NT2/D1 (cell line): ENCODE measurements around the gene EHBP1L1.

ENCODE experiments used
- DNase-seq: peaks from one replicate; pipeline ENCODE4 v3.0.0-alpha.2; 2011; ENCODE audit warnings: low read depth, low spot score
- H3K27me3 ChIP-seq: 2 replicates; pipeline ENCODE4 v1.6.0; 2011; ENCODE audit warnings: mild to moderate bottlenecking; ENCODE audit not compliant: insufficient read length, insufficient read depth
- H3K36me3 ChIP-seq: 2 replicates; pipeline ENCODE4 v1.6.1; 2011; ENCODE audit warnings: mild to moderate bottlenecking, low read length, mixed read lengths; ENCODE audit not compliant: insufficient read depth, insufficient read length
- H3K4me1 ChIP-seq: 2 replicates; pipeline ENCODE4 v1.5.1; 2011; ENCODE audit not compliant: insufficient read depth, insufficient read length
- H3K4me3 ChIP-seq: 2 replicates; pipeline ENCODE4 v1.5.1; 2011; ENCODE audit warnings: low read depth; ENCODE audit not compliant: insufficient read length
- H3K9ac ChIP-seq: 2 replicates; pipeline ENCODE4 v1.6.0; 2011; ENCODE audit warnings: low read depth; ENCODE audit not compliant: insufficient read length
- H3K9me3 ChIP-seq: 2 replicates; pipeline ENCODE4 v1.5.1; 2011; ENCODE audit warnings: mild to moderate bottlenecking, low read length; ENCODE audit not compliant: insufficient read depth
- SUZ12 ChIP-seq: IDR thresholded peaks from 2 replicates; pipeline ENCODE4 v1.6.1; 2011; ENCODE audit not compliant: insufficient read length, insufficient read depth; ENCODE audit errors: extremely low read depth
- YY1 ChIP-seq: IDR thresholded peaks from 2 replicates; pipeline ENCODE4 v1.6.1; 2011; ENCODE audit not compliant: insufficient read length, insufficient read depth
- ZNF274 ChIP-seq: IDR thresholded peaks from 2 replicates; pipeline ENCODE4 v1.6.1; 2011; ENCODE audit warnings: mild to moderate bottlenecking, low read depth, low read length

Gene EHBP1L1

DNA sequence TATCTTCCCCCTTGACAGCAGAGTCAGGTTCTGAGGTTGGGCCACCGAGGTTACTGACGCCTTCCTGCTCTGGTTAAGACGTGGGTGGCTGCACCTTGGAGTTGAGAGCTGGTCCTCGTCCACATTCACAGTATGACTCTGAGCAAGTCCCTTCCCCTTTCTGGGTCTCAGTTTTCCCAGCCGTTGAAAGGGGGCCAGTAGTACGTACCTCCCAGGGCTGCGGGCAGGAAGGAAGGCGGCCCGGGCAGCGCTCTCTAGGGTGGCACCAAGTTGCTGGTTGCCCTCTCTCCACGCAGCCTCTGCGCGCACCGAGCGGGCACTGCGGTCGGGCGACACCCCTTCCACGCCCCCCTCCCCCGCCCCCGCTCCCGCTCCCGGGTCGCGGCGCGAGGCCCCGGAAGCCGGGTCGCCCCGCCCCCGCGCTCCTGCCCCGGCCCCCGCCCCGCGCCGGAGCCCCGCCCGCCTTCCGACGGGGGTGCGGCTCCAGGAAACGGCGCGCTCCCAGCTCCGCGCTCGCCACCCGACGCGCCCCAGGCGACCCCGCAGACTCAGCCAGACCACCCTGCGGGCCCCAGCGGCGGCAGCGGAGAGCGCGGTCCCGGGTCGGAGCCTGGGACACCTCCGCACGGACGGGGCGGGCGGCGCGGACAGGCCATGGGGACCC lies at the start of gene EHBP1L1:
Gene EHBP1L1 (plus strand): TSS at position 486 of the 664 bp plus-strand sequence. CDS start 250 bp downstream, outside the sequence.
- Histone ChIP-seq H3K36me3 (peaks cover 40% of the 10 kb centered on the region), H3K9me3 (no peaks in the 10 kb centered on the region), H3K9ac (peak within 1 kb of the TSS; percentile 83), H3K4me1 (peaks cover 44% of the 10 kb centered on the region), H3K4me3 (peak within 1 kb of the TSS; percentile 56), H3K27me3 (peaks cover 20% of the 10 kb centered on the region)
- no peak for TF ChIP-seq SUZ12
- TF ChIP-seq YY1, result no peak
- TF ChIP-seq ZNF274, result no peak
- DNase-seq, result no peak

DNA sequence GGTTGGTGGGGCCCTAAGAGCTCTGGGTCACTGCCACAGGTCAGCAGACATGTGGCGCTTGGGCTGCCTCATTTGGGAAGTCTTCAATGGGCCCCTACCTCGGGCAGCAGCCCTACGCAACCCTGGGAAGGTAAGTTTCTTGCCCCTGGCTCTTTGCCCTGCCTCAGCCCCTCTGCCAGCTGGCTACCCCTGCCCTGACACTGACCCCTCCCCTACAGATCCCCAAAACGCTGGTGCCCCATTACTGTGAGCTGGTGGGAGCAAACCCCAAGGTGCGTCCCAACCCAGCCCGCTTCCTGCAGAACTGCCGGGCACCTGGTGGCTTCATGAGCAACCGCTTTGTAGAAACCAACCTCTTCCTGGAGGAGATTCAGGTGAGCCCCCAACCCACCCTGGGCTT lies 49.1 kb upstream of the EHBP1L1 start:
- H3K9ac ChIP-seq, result no peak overlapping the region
- H3K4me3 ChIP-seq, result no peak overlapping the region
- peaks cover 4% of the 10 kb centered on the region for H3K27me3 ChIP-seq
- TF ChIP-seq SUZ12 (no peak), ZNF274 (no peak), YY1 (no peak)
- H3K4me1 ChIP-seq, result peaks cover 20% of the 10 kb centered on the region
- H3K9me3 ChIP-seq, result no peaks in the 10 kb centered on the region
- no peak for DNase-seq
- H3K36me3 ChIP-seq, result peaks cover 56% of the 10 kb centered on the region

DNA sequence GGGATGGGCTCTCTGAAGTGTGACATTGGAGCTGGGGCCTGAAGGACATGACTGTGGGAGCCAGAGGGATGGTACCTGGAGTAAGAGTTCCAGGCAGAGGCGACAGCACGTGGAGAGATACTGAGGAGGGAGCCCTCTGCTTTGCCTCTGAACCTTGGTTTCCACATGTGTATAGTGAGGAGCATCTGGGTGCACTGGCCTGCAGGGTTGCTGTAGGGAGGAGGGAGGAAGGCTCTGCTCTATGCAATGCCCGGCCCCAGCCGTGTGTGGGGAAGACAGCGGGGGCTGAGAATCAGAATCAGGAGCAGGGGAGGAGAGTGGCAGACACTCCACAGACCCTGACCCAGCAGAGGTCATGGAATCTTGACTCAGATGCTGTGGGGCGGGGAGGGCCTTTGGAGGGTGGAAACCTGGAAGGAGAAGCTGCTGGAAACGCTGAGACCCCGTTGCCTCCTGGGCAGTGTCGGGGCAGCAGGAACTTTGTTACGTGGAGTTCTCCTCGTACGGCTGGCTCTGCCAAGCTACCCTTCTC lies 47.0 kb upstream of the EHBP1L1 start:
- H3K9ac ChIP-seq, result peak overlapping the region; percentile 51
- no peaks in the 10 kb centered on the region for H3K9me3 ChIP-seq
- H3K4me3 ChIP-seq, result no peak overlapping the region
- H3K4me1 ChIP-seq, result peaks cover 18% of the 10 kb centered on the region
- H3K36me3 ChIP-seq, result peaks cover 75% of the 10 kb centered on the region
- no peak for DNase-seq
- no peak for TF ChIP-seq SUZ12
- TF ChIP-seq ZNF274, result no peak
- TF ChIP-seq YY1, result no peak
- peaks cover 2% of the 10 kb centered on the region for H3K27me3 ChIP-seq

DNA sequence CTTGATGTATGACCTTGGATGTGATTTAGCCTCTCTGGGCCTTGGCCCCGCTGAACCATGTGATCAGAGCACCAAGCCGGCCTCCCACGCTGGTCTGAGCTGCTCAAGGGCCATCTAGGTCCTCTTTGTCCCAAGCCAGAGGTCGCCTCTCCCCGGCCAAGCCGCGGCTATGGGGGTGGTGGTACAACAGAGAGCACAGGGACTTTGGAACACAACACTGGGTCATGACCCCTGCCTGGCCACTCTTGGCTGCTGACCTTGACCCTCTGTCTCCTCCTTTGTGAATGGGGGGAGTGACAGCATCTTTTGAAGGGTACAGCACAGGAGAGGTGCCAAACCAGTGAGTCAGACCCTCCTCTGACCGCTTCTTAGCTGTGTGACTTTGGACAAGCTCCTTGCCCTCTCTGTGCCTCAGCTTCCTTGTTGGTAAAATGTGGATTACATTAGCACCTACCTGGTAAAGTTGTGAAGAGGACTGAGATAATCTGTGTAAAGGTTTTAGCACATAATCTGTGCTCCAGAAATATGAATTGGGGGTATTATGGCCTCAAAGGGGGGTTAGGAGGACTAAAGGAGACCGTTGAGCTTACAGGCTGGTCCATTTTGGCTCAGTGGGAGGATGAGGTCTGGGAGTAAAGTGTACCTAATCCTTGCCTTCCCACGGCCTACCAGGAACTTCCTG lies 46.2 kb upstream of the EHBP1L1 start:
- H3K36me3 ChIP-seq, result peaks cover 80% of the 10 kb centered on the region
- no peaks in the 10 kb centered on the region for H3K9me3 ChIP-seq
- H3K9ac ChIP-seq, result no peak overlapping the region
- TF ChIP-seq ZNF274 (no peak), YY1 (no peak)
- no peak overlapping the region for H3K4me3 ChIP-seq
- H3K27me3 ChIP-seq, result no peaks in the 10 kb centered on the region
- DNase-seq, result no peak
- H3K4me1 ChIP-seq, result peaks cover 13% of the 10 kb centered on the region

DNA sequence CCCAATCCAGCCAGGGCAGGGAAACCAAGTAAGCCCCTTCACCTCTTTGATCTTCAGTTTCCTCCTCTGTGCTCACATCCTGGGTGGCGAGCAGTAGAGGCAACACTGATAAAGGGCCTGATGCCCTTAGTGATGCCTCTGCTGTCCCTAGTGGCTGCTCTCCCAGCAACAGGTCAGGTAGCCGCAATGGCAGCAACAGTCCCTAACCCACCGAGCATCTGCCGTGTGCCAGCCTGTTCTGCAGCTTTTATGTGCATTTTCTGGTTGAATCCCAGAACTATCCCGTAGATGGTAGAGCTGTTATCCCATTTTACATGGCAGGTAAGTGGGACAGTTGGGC lies 45.7 kb upstream of the EHBP1L1 start:
- Histone ChIP-seq H3K27me3 (no peaks in the 10 kb centered on the region), H3K4me1 (peaks cover 13% of the 10 kb centered on the region), H3K9ac (no peak overlapping the region), H3K4me3 (no peak overlapping the region), H3K36me3 (peaks cover 85% of the 10 kb centered on the region), H3K9me3 (no peaks in the 10 kb centered on the region)
- TF ChIP-seq SUZ12, result no peak
- no peak for TF ChIP-seq YY1
- TF ChIP-seq ZNF274, result no peak
- no peak for DNase-seq

DNA sequence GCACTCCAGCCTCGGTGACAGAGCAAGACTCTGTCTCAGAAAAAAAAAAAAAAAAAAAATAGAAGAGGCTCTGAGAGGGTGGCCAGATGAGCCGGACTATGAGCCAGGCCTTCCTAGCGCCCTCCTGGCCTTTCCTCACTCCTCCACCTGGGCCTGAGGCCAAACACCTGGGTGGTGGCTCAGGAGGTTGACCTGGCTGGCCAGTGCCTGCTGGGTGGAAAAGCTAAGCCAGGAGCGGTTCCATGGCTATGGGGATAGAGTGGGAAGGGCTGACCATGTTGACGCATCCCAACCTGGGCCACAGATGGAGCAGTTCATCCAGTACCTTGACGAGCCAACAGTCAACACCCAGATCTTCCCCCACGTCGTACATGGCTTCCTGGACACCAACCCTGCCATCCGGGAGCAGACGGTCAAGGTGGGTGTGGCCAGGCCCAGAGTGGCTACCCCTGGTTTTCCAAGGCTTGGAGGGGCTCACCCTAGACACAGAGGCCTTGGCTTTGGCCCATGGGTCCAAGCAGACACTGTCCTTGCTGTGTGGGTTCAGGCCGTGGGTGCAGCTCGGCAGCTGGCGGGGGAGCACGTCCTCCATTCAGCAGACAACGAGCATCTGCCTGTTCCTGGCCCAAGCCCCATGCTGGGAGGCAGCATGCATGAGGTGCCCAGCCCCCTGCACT lies 43.3 kb upstream of the EHBP1L1 start:
- no peak for DNase-seq

DNA sequence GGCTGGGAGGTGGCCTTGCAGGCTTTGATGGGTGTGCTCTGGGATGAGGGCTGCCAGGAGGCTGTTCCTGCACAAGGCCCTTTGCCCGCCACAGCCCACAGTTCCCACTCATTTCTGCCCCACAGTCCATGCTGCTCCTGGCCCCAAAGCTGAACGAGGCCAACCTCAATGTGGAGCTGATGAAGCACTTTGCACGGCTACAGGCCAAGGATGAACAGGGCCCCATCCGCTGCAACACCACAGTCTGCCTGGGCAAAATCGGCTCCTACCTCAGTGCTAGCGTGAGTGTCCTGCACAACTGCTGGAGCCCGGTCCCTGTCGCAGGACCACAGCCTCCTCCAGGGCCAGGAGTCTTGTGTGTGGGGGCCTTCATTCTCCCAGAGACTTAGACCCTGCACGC lies 40.8 kb upstream of the EHBP1L1 start:
- peaks cover 88% of the 10 kb centered on the region for H3K36me3 ChIP-seq
- no peak overlapping the region for H3K9ac ChIP-seq
- TF ChIP-seq SUZ12, result no peak
- no peak for TF ChIP-seq ZNF274
- TF ChIP-seq YY1, result no peak
- H3K9me3 ChIP-seq, result no peaks in the 10 kb centered on the region
- DNase-seq, result no peak
- H3K27me3 ChIP-seq, result no peaks in the 10 kb centered on the region
- H3K4me3 ChIP-seq, result no peak overlapping the region
- H3K4me1 ChIP-seq, result peaks cover 4% of the 10 kb centered on the region

More for the DNA sequence above, 43.3 kb upstream of the EHBP1L1 start:
- Histone ChIP-seq H3K9ac (no peak overlapping the region), H3K4me3 (no peak overlapping the region), H3K9me3 (no peaks in the 10 kb centered on the region), H3K36me3 (peaks cover 87% of the 10 kb centered on the region), H3K27me3 (no peaks in the 10 kb centered on the region), H3K4me1 (peaks cover 6% of the 10 kb centered on the region)
- TF ChIP-seq ZNF274 (no peak), YY1 (no peak)
